HEK293 (cell line): ENCODE data around the gene STX4.

Experiments used
- BCL11B ChIP-seq: fragments of 450-650 bp; formaldehyde crosslinking; IDR thresholded peaks from 2 replicates; pipeline ENCODE4 v1.5.1; 2016; ENCODE audit warnings: low read depth, missing biosample characterization, missing genetic modification characterization
- KLF1 ChIP-seq: fragments of 450-650 bp; formaldehyde crosslinking; IDR thresholded peaks from 2 replicates; pipeline ENCODE4 v1.5.1; 2016; ENCODE audit warnings: missing biosample characterization, missing genetic modification characterization
- KLF7 ChIP-seq: fragments of 450-650 bp; formaldehyde crosslinking; IDR thresholded peaks from 2 replicates; pipeline ENCODE4 v1.5.1; 2016; ENCODE audit warnings: missing biosample characterization, missing genetic modification characterization, borderline replicate concordance
- KLF8 ChIP-seq: fragments of 450-650 bp; formaldehyde crosslinking; IDR thresholded peaks from 2 replicates; pipeline ENCODE4 v1.5.1; 2016; ENCODE audit warnings: missing biosample characterization, missing genetic modification characterization
- PATZ1 ChIP-seq: fragments of 450-650 bp; formaldehyde crosslinking; IDR thresholded peaks from 2 replicates; pipeline ENCODE4 v1.5.1; 2016; ENCODE audit warnings: missing biosample characterization, missing genetic modification characterization
- PRDM10 ChIP-seq: fragments of 450-650 bp; formaldehyde crosslinking; IDR thresholded peaks from 2 replicates; pipeline ENCODE4 v1.5.1; 2016; ENCODE audit warnings: missing biosample characterization, missing genetic modification characterization
- PRDM4 ChIP-seq: fragments of 450-650 bp; formaldehyde crosslinking; IDR thresholded peaks from 2 replicates; pipeline ENCODE4 v1.5.1; 2017; ENCODE audit warnings: missing biosample characterization, missing genetic modification characterization
- SP2 ChIP-seq: fragments of 450-650 bp; formaldehyde crosslinking; IDR thresholded peaks from 2 replicates; pipeline ENCODE4 v1.5.1; 2016; ENCODE audit warnings: missing biosample characterization, missing genetic modification characterization
- ZBTB7A ChIP-seq: fragments of 450-650 bp; formaldehyde crosslinking; IDR thresholded peaks from 2 replicates; pipeline ENCODE4 v1.5.1; 2016; ENCODE audit warnings: low read depth, missing biosample characterization, missing genetic modification characterization
- ZFP41 ChIP-seq: fragments of 450-650 bp; formaldehyde crosslinking; IDR thresholded peaks from 2 replicates; pipeline ENCODE4 v1.5.1; 2016; ENCODE audit warnings: missing biosample characterization, missing genetic modification characterization, borderline replicate concordance
- ZNF16 ChIP-seq: fragments of 450-650 bp; formaldehyde crosslinking; IDR thresholded peaks from 2 replicates; pipeline ENCODE4 v1.5.1; 2016; ENCODE audit warnings: low read depth, missing biosample characterization, missing genetic modification characterization
- ZNF19 ChIP-seq: fragments of 450-650 bp; formaldehyde crosslinking; IDR thresholded peaks from 2 replicates; pipeline ENCODE4; 2016; ENCODE audit warnings: missing biosample characterization, missing genetic modification characterization, low read depth
- ZNF2 ChIP-seq: fragments of 450-650 bp; formaldehyde crosslinking; IDR thresholded peaks from 2 replicates; pipeline ENCODE4 v1.5.1; 2016; ENCODE audit warnings: missing biosample characterization, missing genetic modification characterization
- ZNF335 ChIP-seq: fragments of 450-650 bp; formaldehyde crosslinking; conservative IDR thresholded peaks from 2 replicates; pipeline ENCODE4 v1.5.1; 2016; ENCODE audit warnings: missing biosample characterization, missing genetic modification characterization
- ZNF529 ChIP-seq: fragments of 450-650 bp; formaldehyde crosslinking; IDR thresholded peaks from 2 replicates; pipeline ENCODE4 v1.5.1; 2017; ENCODE audit warnings: missing genetic modification characterization, missing biosample characterization; ENCODE audit not compliant: insufficient replicate concordance
- ZNF585B ChIP-seq: fragments of 450-650 bp; formaldehyde crosslinking; IDR thresholded peaks from 2 replicates; pipeline ENCODE4 v1.5.1; 2016; ENCODE audit warnings: missing biosample characterization, missing genetic modification characterization
- ZNF629 ChIP-seq: fragments of 450-650 bp; formaldehyde crosslinking; IDR thresholded peaks from 2 replicates; pipeline ENCODE4 v1.5.1; 2017; ENCODE audit warnings: missing biosample characterization, missing genetic modification characterization
- ZNF747 ChIP-seq: fragments of 450-650 bp; formaldehyde crosslinking; IDR thresholded peaks from 2 replicates; pipeline ENCODE4 v1.5.1; 2016; ENCODE audit warnings: missing biosample characterization, missing genetic modification characterization
- ZNF768 ChIP-seq: fragments of 450-650 bp; formaldehyde crosslinking; IDR thresholded peaks from 2 replicates; pipeline ENCODE4 v1.5.1; 2018; ENCODE audit warnings: missing biosample characterization, mild to moderate bottlenecking, missing genetic modification characterization
- TF ChIP-seq, protein P1 (sequence below): fragments of 450-650 bp; formaldehyde crosslinking; IDR thresholded peaks from 2 replicates; pipeline ENCODE4 v1.5.1; 2017; ENCODE audit warnings: missing biosample characterization, missing genetic modification characterization
- TF ChIP-seq, protein P2 (sequence below): fragments of 450-650 bp; formaldehyde crosslinking; IDR thresholded peaks from 2 replicates; pipeline ENCODE4 v1.5.1; 2016; ENCODE audit warnings: missing biosample characterization, missing genetic modification characterization
- TF ChIP-seq, protein P3 (sequence below): IDR thresholded peaks from 2 replicates; pipeline ENCODE4 v1.6.1; 2011; ENCODE audit warnings: mild to moderate bottlenecking, low read depth, low read length, borderline replicate concordance
- TF ChIP-seq, protein P4 (sequence below): fragments of 450-650 bp; formaldehyde crosslinking; IDR thresholded peaks from 2 replicates; pipeline ENCODE4 v1.5.1; 2016; ENCODE audit warnings: missing biosample characterization, missing genetic modification characterization

STX4 gene

GRCh38 chr16:30984669-30985400 is 48.5 kb upstream of the STX4 start, which contains the start of gene HSD3B7 (continued):
- TF ChIP-seq ZNF629 (tag by site-specific recombination) (peak; percentile 78), KLF8 (tag by site-specific recombination) (peak; percentile 69), PATZ1 (tag by site-specific recombination) (peak; percentile 96), ZFP41 (tag by site-specific recombination) (no peak), ZNF768 (tag by site-specific recombination) (peak; percentile 94; the same call in 1 of the 2 replicates), ZNF19 (tag by site-specific recombination) (no peak), KLF7 (peak; percentile 69; the same call in 1 of the 2 replicates), ZNF585B (no peak), PRDM4 (tag by site-specific recombination) (no peak), ZNF16 (tag by site-specific recombination) (no peak), KLF1 (tag by site-specific recombination) (peak; percentile 77), SP2 (tag by site-specific recombination) (peak; percentile 48), ZNF529 (tag by site-specific recombination) (no peak), ZNF335 (peak; percentile 11; the same call in 1 of the 2 replicates), PRDM10 (tag by site-specific recombination) (peak; percentile 35; the same call in 1 of the 2 replicates), ZNF2 (tag by site-specific recombination) (peak; percentile 95), ZBTB7A (peak; percentile 21; the same call in 1 of the 2 replicates), BCL11B (tag by site-specific recombination) (no peak), ZNF747 (tag by site-specific recombination) (no peak)
- TF ChIP-seq, protein P1, sequence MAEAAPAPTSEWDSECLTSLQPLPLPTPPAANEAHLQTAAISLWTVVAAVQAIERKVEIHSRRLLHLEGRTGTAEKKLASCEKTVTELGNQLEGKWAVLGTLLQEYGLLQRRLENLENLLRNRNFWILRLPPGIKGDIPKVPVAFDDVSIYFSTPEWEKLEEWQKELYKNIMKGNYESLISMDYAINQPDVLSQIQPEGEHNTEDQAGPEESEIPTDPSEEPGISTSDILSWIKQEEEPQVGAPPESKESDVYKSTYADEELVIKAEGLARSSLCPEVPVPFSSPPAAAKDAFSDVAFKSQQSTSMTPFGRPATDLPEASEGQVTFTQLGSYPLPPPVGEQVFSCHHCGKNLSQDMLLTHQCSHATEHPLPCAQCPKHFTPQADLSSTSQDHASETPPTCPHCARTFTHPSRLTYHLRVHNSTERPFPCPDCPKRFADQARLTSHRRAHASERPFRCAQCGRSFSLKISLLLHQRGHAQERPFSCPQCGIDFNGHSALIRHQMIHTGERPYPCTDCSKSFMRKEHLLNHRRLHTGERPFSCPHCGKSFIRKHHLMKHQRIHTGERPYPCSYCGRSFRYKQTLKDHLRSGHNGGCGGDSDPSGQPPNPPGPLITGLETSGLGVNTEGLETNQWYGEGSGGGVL, result peak; percentile 21; the same call in 1 of the 2 replicates
- TF ChIP-seq, protein P2, sequence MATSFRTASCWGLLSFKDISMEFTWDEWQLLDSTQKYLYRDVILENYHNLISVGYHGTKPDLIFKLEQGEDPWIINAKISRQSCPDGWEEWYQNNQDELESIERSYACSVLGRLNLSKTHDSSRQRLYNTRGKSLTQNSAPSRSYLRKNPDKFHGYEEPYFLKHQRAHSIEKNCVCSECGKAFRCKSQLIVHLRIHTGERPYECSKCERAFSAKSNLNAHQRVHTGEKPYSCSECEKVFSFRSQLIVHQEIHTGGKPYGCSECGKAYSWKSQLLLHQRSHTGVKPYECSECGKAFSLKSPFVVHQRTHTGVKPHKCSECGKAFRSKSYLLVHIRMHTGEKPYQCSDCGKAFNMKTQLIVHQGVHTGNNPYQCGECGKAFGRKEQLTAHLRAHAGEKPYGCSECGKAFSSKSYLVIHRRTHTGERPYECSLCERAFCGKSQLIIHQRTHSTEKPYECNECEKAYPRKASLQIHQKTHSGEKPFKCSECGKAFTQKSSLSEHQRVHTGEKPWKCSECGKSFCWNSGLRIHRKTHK (tag by site-specific recombination), result no peak
- TF ChIP-seq, protein P3, sequence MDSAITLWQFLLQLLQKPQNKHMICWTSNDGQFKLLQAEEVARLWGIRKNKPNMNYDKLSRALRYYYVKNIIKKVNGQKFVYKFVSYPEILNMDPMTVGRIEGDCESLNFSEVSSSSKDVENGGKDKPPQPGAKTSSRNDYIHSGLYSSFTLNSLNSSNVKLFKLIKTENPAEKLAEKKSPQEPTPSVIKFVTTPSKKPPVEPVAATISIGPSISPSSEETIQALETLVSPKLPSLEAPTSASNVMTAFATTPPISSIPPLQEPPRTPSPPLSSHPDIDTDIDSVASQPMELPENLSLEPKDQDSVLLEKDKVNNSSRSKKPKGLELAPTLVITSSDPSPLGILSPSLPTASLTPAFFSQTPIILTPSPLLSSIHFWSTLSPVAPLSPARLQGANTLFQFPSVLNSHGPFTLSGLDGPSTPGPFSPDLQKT, result no peak
- TF ChIP-seq, protein P4, sequence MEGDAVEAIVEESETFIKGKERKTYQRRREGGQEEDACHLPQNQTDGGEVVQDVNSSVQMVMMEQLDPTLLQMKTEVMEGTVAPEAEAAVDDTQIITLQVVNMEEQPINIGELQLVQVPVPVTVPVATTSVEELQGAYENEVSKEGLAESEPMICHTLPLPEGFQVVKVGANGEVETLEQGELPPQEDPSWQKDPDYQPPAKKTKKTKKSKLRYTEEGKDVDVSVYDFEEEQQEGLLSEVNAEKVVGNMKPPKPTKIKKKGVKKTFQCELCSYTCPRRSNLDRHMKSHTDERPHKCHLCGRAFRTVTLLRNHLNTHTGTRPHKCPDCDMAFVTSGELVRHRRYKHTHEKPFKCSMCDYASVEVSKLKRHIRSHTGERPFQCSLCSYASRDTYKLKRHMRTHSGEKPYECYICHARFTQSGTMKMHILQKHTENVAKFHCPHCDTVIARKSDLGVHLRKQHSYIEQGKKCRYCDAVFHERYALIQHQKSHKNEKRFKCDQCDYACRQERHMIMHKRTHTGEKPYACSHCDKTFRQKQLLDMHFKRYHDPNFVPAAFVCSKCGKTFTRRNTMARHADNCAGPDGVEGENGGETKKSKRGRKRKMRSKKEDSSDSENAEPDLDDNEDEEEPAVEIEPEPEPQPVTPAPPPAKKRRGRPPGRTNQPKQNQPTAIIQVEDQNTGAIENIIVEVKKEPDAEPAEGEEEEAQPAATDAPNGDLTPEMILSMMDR (tag by site-specific recombination), result peak; percentile 93
